HepG2 (cell line): Measurements from ENCODE around the gene ZNF865. TPM values are rescaled to one million over a fixed set of nuclear protein-coding genes. Genes with fewer than 3 reads are reported as not detected.
A peak's percentile ranks its signal among the peaks of the same experiment; 100 is the strongest.

Experiments used
- ATAC-seq: fragments of 200-7000 bp; cut with Tn5 transposase; 3 replicates; pipeline ENCODE4 v1.9.1; 2020; ENCODE audit warnings: mild to moderate bottlenecking, moderate library complexity
- BruUV-seq: library from RNA; stranded (reverse); fragments of 400-500 nt; replicated peaks from 2 replicates; lab custom pipeline; 2021; lab: Mats Ljungman, UMichigan
- CTCF ChIA-PET: fragments of 300-600 bp; formaldehyde crosslinking; extraction: SDS; loops from one replicate; lab custom pipeline; 2021; ENCODE audit warnings: low total read pairs, inconsistent platforms, low intra/inter-chr PET ratio; lab: Yijun Ruan, JAX
- POLR2A ChIA-PET: fragments of 350-600 bp; sonication (Branson Sonifier 250); formaldehyde crosslinking; loops from one replicate; lab custom pipeline; 2020; ENCODE audit warnings: antibody characterized with exemption, inconsistent platforms; lab: Yijun Ruan, JAX
- DNase-seq: peaks from one replicate; pipeline ENCODE4 v3.0.0-alpha.2; 2015; ENCODE audit warnings: low spot score
- FAIRE-seq: peaks from 3 replicates; lab custom pipeline; 2011; peaks lifted over from hg19 to GRCh38; lab: Jason Lieb, UNC
- H2AFZ ChIP-seq: one replicate; pipeline ENCODE4 v1.6.1; 2011; ENCODE audit warnings: low read length, inconsistent platforms
- H3K27ac ChIP-seq: fragments of 300-600 bp; 3 replicates; pipeline ENCODE4 v1.8.0; 2011; ENCODE audit warnings: mixed run types, mild to moderate bottlenecking, mixed read lengths, low read length, inconsistent platforms; ENCODE audit not compliant: insufficient read depth; ENCODE audit errors: extremely low read length
- H3K27me3 ChIP-seq, 2 experiments: fragments of 200-600 bp in 1 of 2; 2 replicates in 1 of 2; 3 replicates in 1 of 2; pipeline versions ENCODE4 v1.6.0 to v1.8.0; 2011; ENCODE audit warnings: low read length in 2 of 2, mild to moderate bottlenecking in 2 of 2, moderate library complexity in 2 of 2, inconsistent platforms in 1 of 2; ENCODE audit not compliant: insufficient read depth in 2 of 2, control insufficient read depth in 1 of 2
- H3K36me3 ChIP-seq, 2 experiments: fragments of 200-600 bp in 1 of 2; replicated peaks in 1 of 2; 2 replicates in 1 of 2; 3 replicates in 1 of 2; pipeline versions ENCODE4 v1.5.1 to v1.8.0; 2011; ENCODE audit warnings: low read length in 2 of 2, inconsistent platforms in 1 of 2; ENCODE audit not compliant: insufficient read depth in 2 of 2, control insufficient read depth in 1 of 2
- H3K4me1 ChIP-seq: 2 replicates; pipeline ENCODE4 v1.5.1; 2012; ENCODE audit warnings: low read length, inconsistent platforms; ENCODE audit not compliant: insufficient read depth
- H3K4me2 ChIP-seq: 2 replicates; pipeline ENCODE4 v1.6.0; 2011; ENCODE audit warnings: low read depth, low read length, inconsistent platforms
- H3K4me3 ChIP-seq, 3 experiments: fragments of 200-600 bp in 1 of 3; sonication (generic), shearing (Covaris generic) in 1 of 3; replicated peaks in 1 of 3; 2 replicates each; pipeline ENCODE4 v1.5.1; 2011 to 2016; ENCODE audit warnings: low read length in 3 of 3, inconsistent platforms in 2 of 3, low read depth in 2 of 3, mild to moderate bottlenecking in 2 of 3, control low read depth in 1 of 3, mixed read lengths in 1 of 3; ENCODE audit not compliant: insufficient read depth in 1 of 3
- H3K79me2 ChIP-seq: one replicate; pipeline ENCODE4 v1.6.1; 2011; ENCODE audit warnings: low read length, inconsistent platforms; ENCODE audit not compliant: insufficient read depth
- H3K9ac ChIP-seq: 2 replicates; pipeline ENCODE4 v1.6.0; 2011; ENCODE audit warnings: mild to moderate bottlenecking, low read depth, low read length, inconsistent platforms; ENCODE audit not compliant: insufficient read depth
- H3K9me3 ChIP-seq: 2 replicates; pipeline ENCODE4 v1.5.1; 2012; ENCODE audit warnings: mild to moderate bottlenecking, low read length
- H4K20me1 ChIP-seq: 2 replicates; pipeline ENCODE4 v1.6.0; 2011; ENCODE audit warnings: inconsistent platforms, mild to moderate bottlenecking, low read length, moderate library complexity; ENCODE audit not compliant: insufficient read depth
- KAT7 ChIP-seq: IDR thresholded peaks from 2 replicates; pipeline ENCODE4 v1.6.1; 2018; ENCODE audit warnings: borderline replicate concordance, missing compliant biosample characterization
- POLR2G ChIP-seq: fragments of 200-400 bp; formaldehyde crosslinking; IDR thresholded peaks from 2 replicates; pipeline ENCODE4 v1.6.1; 2018; ENCODE audit warnings: mild to moderate bottlenecking, low read depth, low read length, moderate library complexity
- ZBTB21 ChIP-seq: sonication (generic); formaldehyde crosslinking; IDR thresholded peaks from 2 replicates; pipeline ENCODE4 v1.4.0; 2020; ENCODE audit warnings: missing genetic modification reagents
- ZBTB34 ChIP-seq: sonication (generic); formaldehyde crosslinking; IDR thresholded peaks from 2 replicates; pipeline ENCODE4 v1.8.0; 2022; ENCODE audit warnings: mild to moderate bottlenecking, missing genetic modification reagents
- ZNF18 ChIP-seq: sonication (generic); formaldehyde crosslinking; IDR thresholded peaks from 2 replicates; pipeline ENCODE4 v1.8.0; 2022; ENCODE audit warnings: mild to moderate bottlenecking, missing genetic modification reagents; ENCODE audit not compliant: insufficient replicate concordance
- ZNF557 ChIP-seq: sonication (generic); formaldehyde crosslinking; IDR thresholded peaks from 2 replicates; pipeline ENCODE4 v1.4.0; 2020; ENCODE audit warnings: missing genetic modification reagents
- WGBS: methylation state at CpG from one replicate; pipeline ENCODE4 v1.1.6; 2017; ENCODE audit warnings: low lambda C conversion rate; 5-methylcytosine and 5-hydroxymethylcytosine counted together
- in situ Hi-C: cut with HindIII; loops from 2 replicates; pipeline ENCODE4 v1.10.0; 2017; ENCODE audit warnings: low pct_unique_long_range_greater_than_20kb; ENCODE audit not compliant: extremely low pct_ligation_motif_present
- intact Hi-C: fragments of 100-400 bp; cut with micrococcal nuclease; formaldehyde crosslinking; loops from one replicate; pipeline ENCODE4 v1.10.0; 2022; ENCODE audit not compliant: unreplicated experiment
- polyA plus RNA-seq, 8 experiments: library from polyadenylated mRNA; depleted of rRNA in 3 of 8; stranded (reverse) in 7 of 8; unstranded in 1 of 8; fragments of >200 nt; fragmentation: Illumina TruSeq in 4 of 8; extraction: Trizol in 4 of 8; gene quantifications; 2 replicates each; pipeline versions ENCODE4 v1.2.1 to v1.2.3, GENCODE V29; 2011 to 2016; ENCODE audit warnings: low read depth in 4 of 8, missing spikeins in 1 of 8, mixed read lengths in 1 of 8; ENCODE audit not compliant: insufficient read depth in 1 of 8
- total RNA-seq, 5 experiments: library from RNA; depleted of rRNA; stranded (reverse); fragments of >200 nt; fragmentation: Illumina TruSeq; extraction: Trizol; gene quantifications; 2 replicates each; pipeline ENCODE4 v1.2.3, GENCODE V29; 2016; ENCODE audit warnings: low read depth in 1 of 5

Gene ZNF865
- total and polyA plus RNA-seq, 2 of the 13 experiments (the other 11 are each of a cell fraction or from before 2014, with no cell fraction given), result 0.93 to 1.0 TPM

GRCh38 chr19:55618426-55618825, 13.0 kb downstream of the ZNF865 start (continued):
- TF ChIP-seq KAT7 (CRISPR knock-in tag), result no peak
- no peak for TF ChIP-seq ZBTB34
- TF ChIP-seq ZNF557 (CRISPR knock-in tag), result no peak
- TF ChIP-seq ZNF18 (CRISPR knock-in tag), result no peak

- no peak for DNase-seq
- ChIA-PET CTCF (no interaction called here), POLR2A (interaction anchor here (1.9 kb wide), 1 partner anchor 13 kb away, joined by 6 read pairs; no protein-coding TSS in a partner anchor)
- no peaks in the 10 kb centered on the region for H3K9me3 ChIP-seq
- H2AFZ ChIP-seq, result no peak overlapping the region
- WGBS, result 92% methylated on average over 3 of the region's 3 CpGs
- peaks cover 2 to 5% of the 10 kb centered on the region in 2 experiments; a peak in 1 of 5 replicates for H3K36me3 ChIP-seq
- intact Hi-C loops, result no loop called here
- H3K27ac ChIP-seq, result no peak overlapping the region
- in situ Hi-C loops, result no loop called here
- peak; percentile 36; the same call in 1 of the 2 replicates for TF ChIP-seq POLR2G
- no peak for TF ChIP-seq ZBTB21 (CRISPR knock-in tag)
- BruUV-seq, result TSS peak; percentile 44
- no peak overlapping the region for H3K4me2 ChIP-seq
- no peaks in the 10 kb centered on the region for H3K27me3 ChIP-seq
- no peak overlapping the region for H3K9ac ChIP-seq
- H3K4me3 ChIP-seq, result no peak overlapping the region
- H3K4me1 ChIP-seq, result peaks cover 25% of the 10 kb centered on the region
- FAIRE-seq, result no peak
- H4K20me1 ChIP-seq, result peaks cover 14% of the 10 kb centered on the region; the same call in 1 of the 2 replicates
- H3K79me2 ChIP-seq, result peaks cover 4% of the 10 kb centered on the region
- no peak for ATAC-seq
Observed at GRCh38 chr19:55619286-55619685, 13.8 kb downstream of the ZNF865 start.
